Adrenal gland (tissue), 12 donors: ENCODE results near the gene MBD3L2B. TPM values are rescaled to one million over a fixed set of nuclear protein-coding genes. Genes with fewer than 3 reads are reported as not detected.
"Not testable (repeated sequence)": the region's sequence is repeated elsewhere in the genome, so short reads cannot be mapped to it uniquely, and the experiment has no call there.

ENCODE experiments used
- DNase-seq, 7 donors: peaks; one replicate each; pipeline ENCODE4 v3.0.0-alpha.2; 2019 to 2020
- H3K27ac ChIP-seq, 5 donors: fragments of 200-600 bp; sonication (generic) in 4 of 5; 1 replicate in 3 of 5; 2 replicates in 2 of 5; pipeline versions ENCODE4 v1.5.1 to v1.8.0; 2016 to 2020; ENCODE audit warnings: mild to moderate bottlenecking in 1 of 5
- H3K27me3 ChIP-seq: fragments of 200-600 bp; 2 replicates; pipeline ENCODE4 v1.8.0; 2021
- H3K36me3 ChIP-seq, 2 donors: fragments of 200-600 bp; replicated peaks in 1 of 2; 1 replicate in 1 of 2; 2 replicates in 1 of 2; pipeline versions ENCODE4 v1.5.1 to v1.8.0; 2018 to 2022
- H3K4me1 ChIP-seq, 2 donors: fragments of 200-600 bp; replicated peaks in 1 of 2; 1 replicate in 1 of 2; 2 replicates in 1 of 2; pipeline versions ENCODE4 v1.5.1 to v1.8.0; 2018 to 2021
- H3K4me3 ChIP-seq, 4 donors: fragments of 200-600 bp; sonication (generic) in 3 of 4; one replicate each; pipeline ENCODE4 v1.5.1; 2016 to 2018
- H3K9me3 ChIP-seq, 3 donors: fragments of 200-600 bp; sonication (generic) in 1 of 3; replicated peaks in 1 of 3; 1 replicate in 2 of 3; 2 replicates in 1 of 3; pipeline versions ENCODE4 v1.5.1 to v1.8.0; 2016 to 2021
- POLR2A ChIP-seq, 2 donors: fragments of 450-650 bp; IDR thresholded peaks; one replicate each; pipeline ENCODE4 v1.6.1; 2017; ENCODE audit warnings: antibody characterized with exemption in 2 of 2, mild to moderate bottlenecking in 2 of 2, moderate library complexity in 1 of 2
- WGBS, 4 donors: extraction: QIAGEN DNeasy Blood & Tissue Kit in 2 of 4; methylation state at CpG; one replicate each; pipeline versions ENCODE4 v1.1.5 to v1.1.7; 2013 to 2017; 5-methylcytosine and 5-hydroxymethylcytosine counted together
- intact Hi-C, 2 donors: fragments of 100-400 bp; cut with DNase I; formaldehyde crosslinking; loops; one replicate each; pipeline versions ENCODE4 v1.14.1 to v1.15.0; 2022 to 2023
- polyA plus RNA-seq, 3 donors: library from polyadenylated mRNA; stranded (reverse); fragments of 200-250 nt in 2 of 3; fragments of 350-450 nt in 1 of 3; fragmentation: Illumina TruSeq in 1 of 3; extraction: RNeasy Lipid Tissue Mini Kit (QIAGEN cat#74804) in 1 of 3; gene quantifications; one replicate each; pipeline ENCODE4 v1.2.3, GENCODE V29; 2013 to 2014
- total RNA-seq, 9 donors: library from RNA; depleted of rRNA in 4 of 9; stranded (reverse); fragments of >200 nt in 4 of 9; fragments of 120-200 nt in 1 of 9; fragmentation: NEBNext Ultra II Directional in 1 of 9; extraction: Animal tissue kit (Norgen Biotek cat#: 25700) in 1 of 9; gene quantifications; one replicate each; pipeline versions ENCODE4 v1.1.0 to v1.2.4, GENCODE V29; 2013 to 2023
- TF ChIP-seq, protein P1 (sequence below), 6 experiments: fragments of 450-650 bp in 4 of 6; fragments of 200-600 bp in 2 of 6; sonication (generic) in 1 of 6; IDR thresholded peaks; 1 replicate in 5 of 6; 2 replicates in 1 of 6; pipeline versions ENCODE4 v1.5.1 to v1.8.0; 2016 to 2021; ENCODE audit warnings: antibody characterized with exemption in 6 of 6, mild to moderate bottlenecking in 2 of 6, moderate library complexity in 1 of 6
- donor health status: healthy with polysubstance abuse.
- donor health status: Bipolar disorder and iron deficiency.
- donor health status: DM: yes; HTN: yes; CAD: no.
- donor health status: DM: no; HTN: no; CAD: no.
- donor health status: DM: no; HTN: no; CAD: no.
- donor health status: DM: yes; HTN: yes; CAD: no.

The MBD3L2B gene
- total and polyA plus RNA-seq, 12 donors, result not detected

DNA sequence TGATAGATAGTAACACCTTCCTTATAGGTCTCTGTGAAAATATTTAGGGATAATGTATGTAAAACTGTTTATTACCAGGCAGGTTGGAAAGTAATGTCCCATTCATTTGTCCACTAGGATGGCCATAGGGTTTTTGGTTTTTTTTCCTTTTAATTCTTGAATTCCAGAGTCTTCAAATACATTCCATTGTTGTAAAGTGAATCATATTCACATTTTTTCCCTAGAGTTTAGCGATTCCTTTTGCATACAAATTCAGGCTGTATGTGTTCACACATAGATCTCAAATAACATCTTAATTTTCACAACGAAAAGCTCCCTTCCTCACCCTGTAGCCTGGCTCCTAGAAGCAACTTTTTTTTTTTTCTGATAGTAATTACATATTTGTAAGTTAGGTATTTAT, 46.5 kb upstream of the MBD3L2B start:
- no peaks in the 10 kb centered on the region for H3K9me3 ChIP-seq
- H3K27ac ChIP-seq, result no peak overlapping the region
- 85 to 89% (median 88%) methylated on average over 2 of the region's 2 CpGs for WGBS, 4 donors
- intact Hi-C loops, result no loop called here
- H3K27me3 ChIP-seq, result no peaks in the 10 kb centered on the region
- H3K4me1 ChIP-seq, result peaks cover 5 to 14% of the 10 kb centered on the region in 2 donors
- no peak overlapping the region for H3K4me3 ChIP-seq
- no peak for TF ChIP-seq POLR2A (IDR thresholded peaks at IDR 0.05)
- TF ChIP-seq, protein P1, sequence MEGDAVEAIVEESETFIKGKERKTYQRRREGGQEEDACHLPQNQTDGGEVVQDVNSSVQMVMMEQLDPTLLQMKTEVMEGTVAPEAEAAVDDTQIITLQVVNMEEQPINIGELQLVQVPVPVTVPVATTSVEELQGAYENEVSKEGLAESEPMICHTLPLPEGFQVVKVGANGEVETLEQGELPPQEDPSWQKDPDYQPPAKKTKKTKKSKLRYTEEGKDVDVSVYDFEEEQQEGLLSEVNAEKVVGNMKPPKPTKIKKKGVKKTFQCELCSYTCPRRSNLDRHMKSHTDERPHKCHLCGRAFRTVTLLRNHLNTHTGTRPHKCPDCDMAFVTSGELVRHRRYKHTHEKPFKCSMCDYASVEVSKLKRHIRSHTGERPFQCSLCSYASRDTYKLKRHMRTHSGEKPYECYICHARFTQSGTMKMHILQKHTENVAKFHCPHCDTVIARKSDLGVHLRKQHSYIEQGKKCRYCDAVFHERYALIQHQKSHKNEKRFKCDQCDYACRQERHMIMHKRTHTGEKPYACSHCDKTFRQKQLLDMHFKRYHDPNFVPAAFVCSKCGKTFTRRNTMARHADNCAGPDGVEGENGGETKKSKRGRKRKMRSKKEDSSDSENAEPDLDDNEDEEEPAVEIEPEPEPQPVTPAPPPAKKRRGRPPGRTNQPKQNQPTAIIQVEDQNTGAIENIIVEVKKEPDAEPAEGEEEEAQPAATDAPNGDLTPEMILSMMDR (IDR thresholded peaks at IDR 0.05), result no peak
- peaks cover 0 to 18% of the 10 kb centered on the region in 2 donors for H3K36me3 ChIP-seq
- no peak for DNase-seq

DNA sequence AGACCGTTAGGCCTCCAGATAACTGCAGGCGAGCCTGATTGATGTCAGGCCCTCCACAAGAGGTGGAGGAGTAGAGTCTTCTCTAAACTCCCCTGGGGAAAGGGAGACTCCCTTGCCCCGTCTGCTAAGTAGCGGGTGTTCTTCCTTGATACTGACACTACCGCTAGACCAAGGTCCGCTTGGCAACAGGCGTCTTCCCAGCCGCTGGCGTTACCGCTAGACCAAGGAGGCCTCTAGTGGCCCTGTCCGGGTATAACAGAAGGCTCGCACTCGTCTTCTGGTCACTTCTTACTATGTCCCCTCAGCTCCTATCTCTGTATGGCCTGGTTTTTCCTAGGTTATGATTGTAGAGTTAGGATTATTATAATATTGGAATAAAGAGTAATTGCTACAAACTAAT, 45.9 kb upstream of the MBD3L2B start:
- Histone ChIP-seq H3K36me3 (peaks cover 0 to 12% of the 10 kb centered on the region in 2 donors), H3K4me1 (peaks cover 5 to 14% of the 10 kb centered on the region in 2 donors)
- H3K9me3 ChIP-seq, H3K4me3 ChIP-seq, H3K27me3 ChIP-seq, intact Hi-C loops, H3K27ac ChIP-seq: not testable (repeated sequence)
- TF ChIP-seq, protein P1 (IDR thresholded peaks at IDR 0.05), result peak in 2 of 6 experiments; percentile 13 to 27
- WGBS, 4 donors, result 44 to 54% (median 49%) methylated on average over 10 to 13 of the region's 13 CpGs
- DNase-seq, result peak in 6 of 7 donors; percentile 29 to 61 (median 38)

DNA sequence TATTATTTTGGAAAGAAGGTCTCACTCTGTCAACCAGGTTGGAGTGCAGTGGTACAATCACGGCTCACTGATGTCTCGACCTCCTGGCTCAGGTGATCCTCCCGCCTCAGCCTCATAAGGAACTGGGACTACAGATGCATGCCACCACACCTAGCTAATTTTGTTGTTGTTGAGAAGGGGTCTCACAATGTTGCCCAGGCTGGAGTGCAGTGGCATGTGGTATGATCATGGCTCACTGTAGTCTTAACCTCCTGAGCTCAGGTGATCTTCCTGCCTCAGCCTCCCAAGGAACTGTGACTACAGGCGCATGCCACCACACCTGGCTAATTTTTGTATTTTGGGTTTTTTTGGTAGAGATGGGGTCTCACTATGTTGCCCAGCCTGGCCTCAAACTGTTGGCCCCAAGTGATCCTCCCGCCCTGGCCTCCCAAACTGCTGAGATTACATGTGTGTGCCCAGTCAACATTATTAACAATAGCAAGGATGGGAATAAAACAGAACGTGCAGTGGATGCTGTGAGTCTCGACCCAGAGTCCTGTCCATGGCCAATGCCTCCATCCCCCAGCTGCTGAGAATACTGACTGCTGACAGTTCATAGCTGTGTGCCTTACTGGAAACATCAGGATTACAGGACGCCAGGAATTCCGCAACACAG, 42.7 kb upstream of the MBD3L2B start:
- no peaks in the 10 kb centered on the region for H3K36me3 ChIP-seq
- intact Hi-C loops, result no loop called here
- H3K27ac ChIP-seq, result no peak overlapping the region
- no peaks in the 10 kb centered on the region for H3K4me1 ChIP-seq
- no peak for TF ChIP-seq POLR2A (IDR thresholded peaks at IDR 0.05)
- TF ChIP-seq, protein P1 (IDR thresholded peaks at IDR 0.05), result no peak
- H3K4me3 ChIP-seq, result no peak overlapping the region
- peak in 1 of 7 donors; percentile 45 for DNase-seq
- no peaks in the 10 kb centered on the region for H3K9me3 ChIP-seq
- no peaks in the 10 kb centered on the region for H3K27me3 ChIP-seq
- WGBS, 4 donors, result 83 to 90% (median 86%) methylated on average over 8 to 9 of the region's 9 CpGs

DNA sequence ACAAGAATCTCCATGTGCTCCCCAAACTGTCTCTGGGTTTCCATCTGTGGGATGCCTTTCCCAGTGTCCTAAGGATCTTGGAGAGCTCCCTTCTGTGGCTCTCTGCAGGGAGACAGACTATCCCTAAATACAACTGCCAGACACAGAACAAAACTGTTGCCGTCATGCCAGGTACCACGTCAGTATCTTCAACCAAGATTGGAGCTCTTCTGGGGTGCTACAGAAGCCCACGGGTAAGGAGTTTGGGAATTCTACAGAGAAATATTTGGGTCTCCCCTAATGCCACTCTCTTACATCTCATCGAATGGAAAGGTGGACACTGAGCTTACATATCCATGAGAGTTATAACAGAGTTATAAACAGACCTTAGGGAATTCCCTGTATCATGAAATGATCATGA, 42.1 kb upstream of the MBD3L2B start:
- no peaks in the 10 kb centered on the region for H3K36me3 ChIP-seq
- 74 to 86% (median 76%) methylated on average over 4 of the region's 4 CpGs for WGBS, 4 donors
- H3K4me1 ChIP-seq, result no peaks in the 10 kb centered on the region
- no peaks in the 10 kb centered on the region for H3K27me3 ChIP-seq
- peak in 1 of 7 donors; percentile 46 for DNase-seq
- no peak overlapping the region for H3K4me3 ChIP-seq
- TF ChIP-seq, protein P1 (IDR thresholded peaks at IDR 0.05), result no peak
- TF ChIP-seq POLR2A (IDR thresholded peaks at IDR 0.05), result no peak
- H3K9me3 ChIP-seq, result no peaks in the 10 kb centered on the region
- intact Hi-C loops, result no loop called here
- H3K27ac ChIP-seq, result no peak overlapping the region

DNA sequence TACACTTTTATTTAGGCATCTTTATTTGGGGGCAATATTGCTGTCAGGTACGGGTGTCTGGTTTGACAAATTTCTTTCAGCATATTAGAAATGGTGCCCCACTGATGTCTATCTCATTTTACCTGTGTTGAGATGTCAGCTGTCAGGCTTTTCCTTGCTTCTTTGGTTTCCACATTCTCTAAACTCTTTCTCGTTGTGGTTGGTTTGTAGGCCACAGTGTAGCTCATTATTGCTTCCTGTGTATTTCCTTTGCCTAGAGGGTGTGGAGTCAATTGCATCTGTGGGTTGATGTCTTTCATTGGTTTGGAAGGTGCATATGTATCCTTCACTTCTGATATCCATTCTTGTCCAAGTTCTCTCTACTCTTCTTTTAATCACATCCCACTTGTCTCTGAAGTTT, 38.7 kb upstream of the MBD3L2B start:
- H3K36me3 ChIP-seq, H3K27me3 ChIP-seq, H3K27ac ChIP-seq, H3K4me1 ChIP-seq, H3K9me3 ChIP-seq, intact Hi-C loops, H3K4me3 ChIP-seq, DNase-seq: not testable (repeated sequence)
- 44 to 64% (median 53%) methylated on average over 1 to 2 of the region's 2 CpGs for WGBS, 4 donors

DNA sequence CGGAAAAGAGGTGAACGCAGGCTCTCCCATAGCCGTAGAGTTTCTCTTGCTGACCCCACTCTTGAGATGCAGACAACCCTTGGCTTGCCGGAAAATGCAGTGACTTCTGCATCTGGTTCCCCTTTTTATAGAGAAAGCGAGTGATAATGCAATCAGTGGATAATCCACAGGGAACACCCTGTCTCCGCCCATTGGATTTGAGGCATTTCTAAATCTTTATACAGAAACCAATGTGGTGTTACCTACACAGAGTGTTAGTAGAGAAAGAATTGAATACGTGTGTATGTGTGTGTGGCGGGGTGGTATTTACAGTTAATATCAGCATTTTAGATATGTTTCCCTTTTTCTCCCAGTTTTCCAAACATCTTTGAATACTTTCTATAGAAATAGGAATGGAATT, 37.3 kb upstream of the MBD3L2B start, which contains the start of gene MBD3L3:
TSS of gene MBD3L3 (minus strand) at position 101 of the 400 bp plus-strand sequence. CDS start at position 30, 71 bp downstream.
- not testable (repeated sequence) for DNase-seq
- WGBS, 4 donors, result no CpG with 5 or more reads among the region's 8 CpGs

DNA sequence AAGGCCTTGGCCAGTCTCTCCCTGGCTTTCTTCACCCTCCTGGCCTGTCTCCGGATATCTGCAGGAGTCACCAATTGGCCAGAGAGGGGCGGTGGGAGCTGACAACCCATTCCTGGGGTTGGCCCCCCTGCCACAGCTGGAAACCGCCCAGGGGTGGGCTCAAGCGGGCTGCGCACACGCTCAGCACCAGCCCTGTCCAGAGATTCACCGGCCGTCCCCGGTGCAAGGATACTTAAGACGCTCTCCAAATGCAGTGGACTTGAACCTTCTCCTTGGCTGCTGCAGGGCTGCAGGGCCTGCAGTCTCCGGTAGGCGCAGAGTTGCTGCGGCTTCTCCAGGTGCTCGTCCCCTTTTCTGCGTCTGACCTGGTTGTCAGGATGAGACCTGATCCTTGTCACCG, 35.1 kb upstream of the MBD3L2B start:
- H3K36me3 ChIP-seq, H3K4me1 ChIP-seq, H3K27ac ChIP-seq, H3K9me3 ChIP-seq, DNase-seq, H3K4me3 ChIP-seq, intact Hi-C loops, H3K27me3 ChIP-seq: not testable (repeated sequence)
- WGBS, 4 donors, result 78 to 80% methylated on average over 8 of the region's 16 CpGs; no CpG with 5 or more reads in 2 of the 4 donors

More for the DNA sequence above, 37.3 kb upstream of the MBD3L2B start, which contains the start of gene MBD3L3:
- intact Hi-C loops, H3K27ac ChIP-seq, H3K4me1 ChIP-seq, H3K36me3 ChIP-seq, H3K4me3 ChIP-seq, H3K27me3 ChIP-seq, H3K9me3 ChIP-seq: not testable (repeated sequence)
